ENCODE measurements around the gene CCL4.

GRCh38 chr17:36071751-36072150, 31.9 kb upstream of the CCL4 start:
- TF ChIP-seq EZH2 (IDR thresholded peaks at IDR 0.05; ENCODE audit: low read length, missing control alignments) (no peak), CTCF (conservative IDR thresholded peaks at IDR 0.05 in 1 of 2, IDR thresholded peaks at IDR 0.05 in 1 of 2; ENCODE audit: low read depth in 1 of 2, low read length in 2 of 2) (no peak)

Data from fibroblast of lung (primary cell).